ENCODE data around the gene ST6GAL1.

DNA sequence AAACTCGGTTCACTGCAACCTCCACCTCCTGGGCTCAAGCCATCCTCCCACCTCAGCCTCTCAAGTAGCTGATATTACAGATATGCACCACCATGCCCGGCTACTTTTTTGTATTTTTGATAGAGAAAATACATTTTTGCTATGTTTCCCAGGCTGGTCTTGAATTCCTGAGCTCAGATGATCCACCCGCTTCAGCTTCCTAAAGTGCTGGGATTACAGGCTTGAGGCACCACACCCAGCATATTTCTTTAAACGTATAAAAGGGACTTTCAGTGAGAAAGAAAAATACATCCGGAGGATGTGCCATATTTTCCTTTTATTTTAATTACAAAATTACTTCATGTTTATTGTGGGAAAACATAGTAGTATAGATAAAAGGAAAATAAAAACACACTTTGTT lies 153.8 kb downstream of the ST6GAL1 start:
- TF ChIP-seq POLR2A (IDR thresholded peaks at IDR 0.05) (no peak), CTCF (IDR thresholded peaks at IDR 0.05) (no peak)

Data from uterus (tissue), 2 donors.